Heart right ventricle (tissue), 16 donors: Measurements from ENCODE around the gene AIPL1. TPM values are rescaled to one million over a fixed set of nuclear protein-coding genes. Genes with fewer than 3 reads are reported as not detected.

Experiments used
- ATAC-seq, 8 donors: fragments of 200-7000 bp; cut with Tn5 transposase; one replicate each; pipeline ENCODE4 v1.9.1; 2020; ENCODE audit warnings: mild to moderate bottlenecking in 8 of 8, moderate library complexity in 8 of 8, moderate number of reproducible peaks in 1 of 8
- DNase-seq, 2 donors: peaks; one replicate each; pipeline ENCODE4 v3.0.0-alpha.2; 2020
- H3K27ac ChIP-seq, 10 donors: fragments of 200-600 bp; sonication (generic) in 2 of 10; one replicate each; pipeline versions ENCODE4 v1.5.0 to v1.8.0; 2020 to 2022; ENCODE audit warnings: mild to moderate bottlenecking in 3 of 10
- H3K27me3 ChIP-seq, 7 donors: fragments of 200-600 bp; one replicate each; pipeline ENCODE4 v1.8.0; 2021 to 2022; ENCODE audit warnings: mild to moderate bottlenecking in 2 of 7
- H3K36me3 ChIP-seq, 9 donors: fragments of 200-600 bp; sonication (generic) in 1 of 9; one replicate each; pipeline versions ENCODE4 v1.5.0 to v1.8.0; 2020 to 2022; ENCODE audit warnings: mild to moderate bottlenecking in 2 of 9
- H3K4me1 ChIP-seq, 9 donors: fragments of 200-600 bp; sonication (generic) in 1 of 9; one replicate each; pipeline versions ENCODE4 v1.5.0 to v1.8.0; 2020 to 2022; ENCODE audit warnings: mild to moderate bottlenecking in 4 of 9
- H3K4me3 ChIP-seq, 10 donors: fragments of 200-600 bp; sonication (generic) in 2 of 10; one replicate each; pipeline versions ENCODE4 v1.5.0 to v1.8.0; 2020 to 2022; ENCODE audit warnings: mild to moderate bottlenecking in 7 of 10, moderate library complexity in 2 of 10
- H3K9me3 ChIP-seq, 11 donors: fragments of 200-600 bp in 10 of 11; sonication (generic) in 2 of 11; one replicate each; pipeline versions ENCODE4 v1.5.0 to v1.8.0; 2013 to 2022; ENCODE audit warnings: mild to moderate bottlenecking in 2 of 11, control low read depth in 1 of 11, moderate library complexity in 1 of 11
- CTCF ChIP-seq, 9 donors: fragments of 200-600 bp; sonication (generic) in 2 of 9; IDR thresholded peaks; one replicate each; pipeline versions ENCODE4 v1.5.0 to v1.8.0; 2021 to 2022; ENCODE audit warnings: antibody characterized with exemption in 9 of 9, mild to moderate bottlenecking in 5 of 9, moderate library complexity in 1 of 9
- WGBS, 2 donors: extraction: QIAGEN DNeasy Blood & Tissue Kit; methylation state at CpG; one replicate each; pipeline ENCODE4 v1.1.7; 2013; ENCODE audit warnings: inconsistent platforms in 1 of 2; 5-methylcytosine and 5-hydroxymethylcytosine counted together
- intact Hi-C, 10 donors: fragments of 100-400 bp; cut with DNase I; formaldehyde crosslinking; loops; one replicate each; pipeline versions ENCODE4 v1.11.1 to v1.14.2; 2022
- polyA plus RNA-seq, 2 donors: library from polyadenylated mRNA; stranded (reverse); fragments of 200-250 nt; gene quantifications; one replicate each; pipeline ENCODE4 v1.2.3, GENCODE V29; 2013
- total RNA-seq, 10 donors: library from RNA; stranded (reverse); fragmentation: NEBNext Ultra II Directional in 3 of 10; extraction: Animal tissue kit (Norgen Biotek cat#: 25700) in 3 of 10; gene quantifications; one replicate each; pipeline versions ENCODE4 v1.2.1 to v1.2.4, GENCODE V29; 2021 to 2023
- donor health status: Arrhythmogenic right ventricular cardiomyopathy.
- donor health status: ischemic (EF 13 %, LVEDD 7.1; RV severe dilation, severe dysfunction).
- donor health status: healthy with polysubstance abuse.
- donor health status: DM: no; HTN: yes; CAD: no.
- donor health status: DM: no; HTN: no; CAD: no.
- donor health status: ischemic (EF 25% LVEDD 6.9; RV normal size, moderate dysfunction).
- donor health status: ischemic (EF 25% LVEDD 5.7; RV mildly dilated, moderate dysfunction).
- donor health status: healthy.
- donor health status: DM: yes; HTN: yes; CAD: no.
- donor health status: Ischemic cardiomyopathy.
- donor health status: ischemic (EF 35%, LVEDD 5.7; RV mildly dilated, moderate dysfunction).
- donor health status: nonischemic (EF 11% LVEDD 7.7; RV severe dilation, severe dysfunction).
- donor health status: DM: yes; HTN: yes; CAD: no.
- donor health status: PGD.
- donor health status: ischemic (EF 29% LVEDD 5.4; RV normal size, mild dysfunction).
- donor health status: nonischemic (EF 23%, LVEDD 6.1; RV moderate dilation, normal function).

Gene AIPL1
- total and polyA plus RNA-seq, 12 donors = 0.01 TPM; not detected in 11

GRCh38 chr17:6457688-6458459 lies 23.0 kb upstream of the AIPL1 start:
- TF ChIP-seq CTCF (IDR thresholded peaks at IDR 0.05) = no peak
- Histone ChIP-seq H3K9me3 (no peaks in the 10 kb centered on the region), H3K27ac (no peak overlapping the region), H3K4me1 (peaks cover 0 to 23% (median 12%) of the 10 kb centered on the region in 9 donors), H3K27me3 (peaks cover 0 to 31% (median 20%) of the 10 kb centered on the region in 7 donors), H3K36me3 (no peaks in the 10 kb centered on the region), H3K4me3 (no peak overlapping the region)
- DNase-seq (no peak), ATAC-seq (peak in 1 of 8 donors; percentile 27)
- 82 to 85% methylated on average over 10 of the region's 10 CpGs for WGBS, 2 donors
- intact Hi-C loops = no loop called here

GRCh38 chr17:6456914-6457687 lies 22.2 kb upstream of the AIPL1 start:
- no peak overlapping the region for H3K27ac ChIP-seq
- WGBS, 2 donors = 73 to 77% methylated on average over 14 of the region's 14 CpGs
- H3K4me1 ChIP-seq = peaks cover 0 to 23% (median 12%) of the 10 kb centered on the region in 9 donors
- H3K27me3 ChIP-seq = peaks cover 0 to 31% (median 20%) of the 10 kb centered on the region in 7 donors
- H3K36me3 ChIP-seq = no peaks in the 10 kb centered on the region
- ATAC-seq = peak in 5 of 8 donors; percentile 69 to 85 (median 77)
- peak; percentile 30 to 44 for DNase-seq
- TF ChIP-seq CTCF (IDR thresholded peaks at IDR 0.05) = no peak
- H3K9me3 ChIP-seq = no peaks in the 10 kb centered on the region
- intact Hi-C loops = no loop called here
- H3K4me3 ChIP-seq = no peak overlapping the region

- H3K4me1 ChIP-seq = peaks cover 0 to 23% (median 12%) of the 10 kb centered on the region in 9 donors
- H3K27me3 ChIP-seq = peaks cover 0 to 31% (median 20%) of the 10 kb centered on the region in 7 donors
- ATAC-seq = no peak
- H3K27ac ChIP-seq = no peak overlapping the region
- intact Hi-C loops = no loop called here
- H3K4me3 ChIP-seq = no peak overlapping the region
- no peak for DNase-seq
- TF ChIP-seq CTCF (IDR thresholded peaks at IDR 0.05) = no peak
- H3K9me3 ChIP-seq = no peaks in the 10 kb centered on the region
- WGBS, 2 donors = 89 to 92% methylated on average over 9 of the region's 9 CpGs
- no peaks in the 10 kb centered on the region for H3K36me3 ChIP-seq
Observed at GRCh38 chr17:6456321-6456720, 21.4 kb upstream of the AIPL1 start.

GRCh38 chr17:6455321-6455705 lies 20.4 kb upstream of the AIPL1 start:
- intact Hi-C loops = no loop called here
- no peak for DNase-seq
- TF ChIP-seq CTCF (IDR thresholded peaks at IDR 0.05) = no peak
- ATAC-seq = peak in 5 of 8 donors; percentile 12 to 44 (median 28)
- H3K27me3 ChIP-seq = peaks cover 0 to 31% (median 20%) of the 10 kb centered on the region in 7 donors
- H3K27ac ChIP-seq = no peak overlapping the region
- H3K36me3 ChIP-seq = no peaks in the 10 kb centered on the region
- H3K9me3 ChIP-seq = no peaks in the 10 kb centered on the region
- 1 to 2% methylated on average over 30 to 35 of the region's 35 CpGs for WGBS, 2 donors
- H3K4me1 ChIP-seq = peaks cover 0 to 23% (median 12%) of the 10 kb centered on the region in 9 donors
- peak overlapping the region in 8 of 10 donors; percentile 13 to 38 (median 32) for H3K4me3 ChIP-seq
